ENCODE data around the gene FAM120B. TPM values are rescaled to one million over a fixed set of nuclear protein-coding genes. Genes with fewer than 3 reads are reported as not detected.

The FAM120B gene
- total RNA-seq, 1 donor from 2014 or later: 19.7 TPM

GRCh38 chr6:170423030-170423429 is 116.5 kb downstream of the FAM120B start:
- Histone ChIP-seq H3K4me3 (no peak overlapping the region), H4K20me1 (ENCODE audit: low read depth) (no peaks in the 10 kb centered on the region), H3K4me2 (no peak overlapping the region), H3F3A (ENCODE audit: low read depth) (no peaks in the 10 kb centered on the region), H3K27me3 (peaks cover 9% of the 10 kb centered on the region), H3K79me2 (ENCODE audit: low read depth) (no peaks in the 10 kb centered on the region), H2AFZ (replicated peaks) (peak overlapping the region; percentile 53), H3K9ac (no peak overlapping the region), H3K4me1 (no peaks in the 10 kb centered on the region), H3K27ac (no peak overlapping the region), H3K9me3 (ENCODE audit: low read depth) (no peaks in the 10 kb centered on the region), H3K36me3 (no peaks in the 10 kb centered on the region)
- Mint-ChIP-seq H3K27me3 (ENCODE audit: insufficient read depth, low read depth) (no peaks in the 10 kb centered on the region), H3K9me3 (peaks cover 10% of the 10 kb centered on the region), H3K4me1 (peaks cover 31% of the 10 kb centered on the region), H3K27ac (no peak overlapping the region), H3K36me3 (peaks cover 2% of the 10 kb centered on the region), H3K4me3 (no peak overlapping the region)
- no peak for TF ChIP-seq EZH2phosphoT487 (IDR thresholded peaks at IDR 0.05)
- no peak for TF ChIP-seq EZH2 (IDR thresholded peaks at IDR 0.05)
- TF ChIP-seq, protein P1, sequence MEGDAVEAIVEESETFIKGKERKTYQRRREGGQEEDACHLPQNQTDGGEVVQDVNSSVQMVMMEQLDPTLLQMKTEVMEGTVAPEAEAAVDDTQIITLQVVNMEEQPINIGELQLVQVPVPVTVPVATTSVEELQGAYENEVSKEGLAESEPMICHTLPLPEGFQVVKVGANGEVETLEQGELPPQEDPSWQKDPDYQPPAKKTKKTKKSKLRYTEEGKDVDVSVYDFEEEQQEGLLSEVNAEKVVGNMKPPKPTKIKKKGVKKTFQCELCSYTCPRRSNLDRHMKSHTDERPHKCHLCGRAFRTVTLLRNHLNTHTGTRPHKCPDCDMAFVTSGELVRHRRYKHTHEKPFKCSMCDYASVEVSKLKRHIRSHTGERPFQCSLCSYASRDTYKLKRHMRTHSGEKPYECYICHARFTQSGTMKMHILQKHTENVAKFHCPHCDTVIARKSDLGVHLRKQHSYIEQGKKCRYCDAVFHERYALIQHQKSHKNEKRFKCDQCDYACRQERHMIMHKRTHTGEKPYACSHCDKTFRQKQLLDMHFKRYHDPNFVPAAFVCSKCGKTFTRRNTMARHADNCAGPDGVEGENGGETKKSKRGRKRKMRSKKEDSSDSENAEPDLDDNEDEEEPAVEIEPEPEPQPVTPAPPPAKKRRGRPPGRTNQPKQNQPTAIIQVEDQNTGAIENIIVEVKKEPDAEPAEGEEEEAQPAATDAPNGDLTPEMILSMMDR (IDR thresholded peaks at IDR 0.05): no peak
- peak; percentile 58 for DNase-seq (ENCODE audit: low spot score)

- no peak for TF ChIP-seq EZH2 (IDR thresholded peaks at IDR 0.05)
- no peak for TF ChIP-seq EZH2phosphoT487 (IDR thresholded peaks at IDR 0.05)
- Histone ChIP-seq H3K27ac (no peak overlapping the region), H3K79me2 (ENCODE audit: low read depth) (no peaks in the 10 kb centered on the region), H3K9ac (no peak overlapping the region), H4K20me1 (ENCODE audit: low read depth) (no peaks in the 10 kb centered on the region), H3K4me3 (no peak overlapping the region), H3K27me3 (peaks cover 9% of the 10 kb centered on the region), H3K4me1 (peaks cover 2% of the 10 kb centered on the region), H3K4me2 (no peak overlapping the region), H3K36me3 (no peaks in the 10 kb centered on the region), H3F3A (ENCODE audit: low read depth) (no peaks in the 10 kb centered on the region), H3K9me3 (ENCODE audit: low read depth) (no peaks in the 10 kb centered on the region), H2AFZ (replicated peaks) (no peak overlapping the region)
- no peak for DNase-seq (ENCODE audit: low spot score)
- peaks cover 2% of the 10 kb centered on the region for H3K36me3 Mint-ChIP-seq
- H3K4me1 Mint-ChIP-seq: peaks cover 31% of the 10 kb centered on the region
- peaks cover 10% of the 10 kb centered on the region for H3K9me3 Mint-ChIP-seq
- no peak overlapping the region for H3K4me3 Mint-ChIP-seq
- no peaks in the 10 kb centered on the region for H3K27me3 Mint-ChIP-seq (ENCODE audit: insufficient read depth, low read depth)
- no peak overlapping the region for H3K27ac Mint-ChIP-seq
Observed at GRCh38 chr6:170423814-170424603, 117.5 kb downstream of the FAM120B start.

DNA sequence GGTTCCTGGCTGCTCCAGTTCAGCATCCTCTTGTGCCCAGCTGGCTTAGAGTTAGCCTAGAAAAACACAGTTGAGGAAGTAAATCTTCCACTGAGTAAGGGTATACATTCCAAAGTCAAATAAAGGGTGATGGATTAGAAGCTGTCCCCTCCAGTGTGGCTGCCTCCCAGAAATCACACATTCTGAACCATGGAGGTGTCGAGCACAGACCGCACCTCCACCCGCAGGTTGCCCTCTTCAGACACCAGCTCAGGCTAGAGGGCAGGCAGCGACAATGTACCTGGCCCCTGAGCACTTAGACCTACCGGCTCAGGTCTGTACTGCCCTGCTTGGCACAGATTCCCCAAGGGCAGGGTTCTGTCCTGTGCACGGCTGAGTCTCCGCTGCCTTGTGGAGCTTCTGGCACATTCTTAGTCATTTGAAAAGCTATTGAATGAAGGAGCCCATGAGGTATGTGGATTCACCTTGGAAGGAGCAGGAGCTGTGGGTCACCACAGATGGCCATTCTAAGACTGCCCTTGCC is 118.1 kb downstream of the FAM120B start:
- no peak overlapping the region for H3K27ac Mint-ChIP-seq
- peaks cover 10% of the 10 kb centered on the region for H3K9me3 Mint-ChIP-seq
- Histone ChIP-seq H3K4me2 (no peak overlapping the region), H3K4me1 (peaks cover 8% of the 10 kb centered on the region), H4K20me1 (ENCODE audit: low read depth) (no peaks in the 10 kb centered on the region), H3K27ac (no peak overlapping the region), H3K79me2 (ENCODE audit: low read depth) (no peaks in the 10 kb centered on the region), H2AFZ (replicated peaks) (no peak overlapping the region), H3K4me3 (no peak overlapping the region), H3K9ac (no peak overlapping the region), H3F3A (ENCODE audit: low read depth) (no peaks in the 10 kb centered on the region), H3K27me3 (peaks cover 9% of the 10 kb centered on the region), H3K36me3 (no peaks in the 10 kb centered on the region), H3K9me3 (ENCODE audit: low read depth) (no peaks in the 10 kb centered on the region)
- no peak for DNase-seq (ENCODE audit: low spot score)
- H3K27me3 Mint-ChIP-seq (ENCODE audit: insufficient read depth, low read depth): no peaks in the 10 kb centered on the region
- peaks cover 2% of the 10 kb centered on the region for H3K36me3 Mint-ChIP-seq
- TF ChIP-seq, protein P1 (IDR thresholded peaks at IDR 0.05): no peak
- no peak for TF ChIP-seq EZH2phosphoT487 (IDR thresholded peaks at IDR 0.05)
- TF ChIP-seq EZH2 (IDR thresholded peaks at IDR 0.05): no peak
- no peak overlapping the region for H3K4me3 Mint-ChIP-seq
- H3K4me1 Mint-ChIP-seq: peaks cover 34% of the 10 kb centered on the region

DNA sequence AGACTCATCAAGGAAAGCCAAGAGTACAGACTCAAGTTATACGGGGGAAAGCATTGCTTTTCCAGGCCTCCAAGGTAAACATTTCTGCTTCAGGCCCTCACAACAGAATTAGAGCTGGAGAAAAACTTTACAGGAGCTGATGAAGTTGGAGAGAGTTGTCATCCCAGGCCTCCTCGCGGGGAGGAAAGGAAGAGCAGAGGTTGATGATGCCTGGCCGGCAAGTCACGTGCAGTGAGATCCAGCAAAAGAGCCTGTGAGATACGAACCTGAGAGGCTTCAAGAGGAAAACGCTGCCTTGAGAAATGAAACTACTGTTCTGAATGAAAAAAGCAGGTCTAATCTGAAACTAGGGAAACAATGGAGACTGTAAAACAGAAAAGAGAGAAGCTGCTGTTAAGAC is 122.9 kb downstream of the FAM120B start:
- H3K9ac ChIP-seq: peak overlapping the region; percentile 15
- H2AFZ ChIP-seq (replicated peaks): peak overlapping the region; percentile 88
- no peaks in the 10 kb centered on the region for H3K79me2 ChIP-seq (ENCODE audit: low read depth)
- Mint-ChIP-seq H3K9me3 (peaks cover 6% of the 10 kb centered on the region), H3K4me3 (no peak overlapping the region), H3K4me1 (peaks cover 35% of the 10 kb centered on the region), H3K36me3 (no peaks in the 10 kb centered on the region), H3K27me3 (ENCODE audit: insufficient read depth, low read depth) (no peaks in the 10 kb centered on the region), H3K27ac (no peak overlapping the region)
- no peak for DNase-seq (ENCODE audit: low spot score)
- no peaks in the 10 kb centered on the region for H3F3A ChIP-seq (ENCODE audit: low read depth)
- H3K27ac ChIP-seq: no peak overlapping the region
- no peaks in the 10 kb centered on the region for H3K9me3 ChIP-seq (ENCODE audit: low read depth)
- no peaks in the 10 kb centered on the region for H4K20me1 ChIP-seq (ENCODE audit: low read depth)
- H3K36me3 ChIP-seq: no peaks in the 10 kb centered on the region
- H3K4me2 ChIP-seq: no peak overlapping the region
- no peak overlapping the region for H3K4me3 ChIP-seq
- peaks cover 33% of the 10 kb centered on the region for H3K4me1 ChIP-seq
- no peaks in the 10 kb centered on the region for H3K27me3 ChIP-seq
- TF ChIP-seq, protein P1 (IDR thresholded peaks at IDR 0.05): no peak
- TF ChIP-seq EZH2 (IDR thresholded peaks at IDR 0.05) (no peak), EZH2phosphoT487 (IDR thresholded peaks at IDR 0.05) (no peak)
